Activated CD4-positive, alpha-beta memory T cell treated with anti-CD3 and anti-CD28 coated beads for 36 hours (primary cell): ENCODE measurements around the gene CCDC174. TPM values are rescaled to one million over a fixed set of nuclear protein-coding genes. Genes with fewer than 3 reads are reported as not detected.
A peak's percentile ranks its signal among the peaks of the same experiment; 100 is the strongest.
"Not testable (repeated sequence)": the region's sequence is repeated elsewhere in the genome, so short reads cannot be mapped to it uniquely, and the experiment has no call there.

ENCODE experiments used
- CTCF ChIA-PET: fragments of 350-600 bp; sonication (Branson Sonifier 250); formaldehyde crosslinking; loops from one replicate; lab custom pipeline; 2021; ENCODE audit warnings: antibody characterized with exemption, inconsistent platforms; lab: Charles Lee
- POLR2A ChIA-PET: fragments of 350-600 bp; sonication (Branson Sonifier 250); formaldehyde crosslinking; loops from one replicate; lab custom pipeline; 2021; ENCODE audit warnings: antibody characterized with exemption; lab: Charles Lee
- DNase-seq: peaks from one replicate; pipeline ENCODE4 v3.0.0-alpha.2; 2020
- H3K27ac Mint-ChIP-seq: one replicate; pipeline ENCODE4 v1.8.0; 2021; ENCODE audit warnings: mixed read lengths
- H3K27me3 Mint-ChIP-seq: one replicate; pipeline ENCODE4 v1.8.0; 2021; ENCODE audit warnings: mixed read lengths
- H3K36me3 Mint-ChIP-seq: one replicate; pipeline ENCODE4 v1.8.0; 2021; ENCODE audit warnings: mixed read lengths
- H3K4me1 Mint-ChIP-seq: one replicate; pipeline ENCODE4 v1.8.0; 2021; ENCODE audit warnings: low read depth, mixed read lengths
- H3K4me3 Mint-ChIP-seq: one replicate; pipeline ENCODE4 v1.8.0; 2021; ENCODE audit warnings: mild to moderate bottlenecking, mixed read lengths
- H3K9me3 Mint-ChIP-seq: one replicate; pipeline ENCODE4 v1.8.0; 2021; ENCODE audit warnings: mixed read lengths
- intact Hi-C: fragments of 100-400 bp; cut with micrococcal nuclease; formaldehyde crosslinking; loops from one replicate; pipeline ENCODE4 v1.15.1; 2023
- total RNA-seq, 2 experiments: library from RNA; stranded (reverse); gene quantifications; one replicate each; pipeline ENCODE4 v1.2.3, GENCODE V29; 2021

Gene CCDC174
- total RNA-seq, 2 experiments from 2014 or later, result 16.6 to 18.6 TPM

DNA sequence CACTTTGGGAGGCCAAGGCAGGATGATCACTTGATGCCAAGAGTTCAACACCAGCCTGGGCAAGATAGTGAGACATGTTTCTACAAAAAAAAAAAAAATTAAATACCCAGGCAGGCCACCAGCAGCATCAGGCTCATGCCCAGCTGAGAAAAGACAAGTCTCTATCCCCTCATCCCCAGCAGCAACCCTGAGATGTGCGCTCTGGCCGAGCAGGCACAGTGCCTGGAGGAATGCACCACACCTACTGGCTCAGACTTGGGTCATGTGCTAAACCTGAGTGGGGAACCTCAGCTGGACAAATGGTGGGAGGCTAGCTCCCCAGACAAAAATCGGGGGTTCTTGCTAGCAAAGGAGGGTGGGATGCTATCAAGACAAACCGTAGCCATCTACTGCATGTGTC lies 10.2 kb upstream of the CCDC174 start:
- H3K27me3 Mint-ChIP-seq, result peaks cover 24% of the 10 kb centered on the region
- CTCF ChIA-PET, result no interaction called here
- no peaks in the 10 kb centered on the region for H3K4me1 Mint-ChIP-seq
- DNase-seq, result no peak
- H3K27ac Mint-ChIP-seq, result no peak overlapping the region
- no peaks in the 10 kb centered on the region for H3K9me3 Mint-ChIP-seq
- no peak overlapping the region for H3K4me3 Mint-ChIP-seq
- POLR2A ChIA-PET, result interaction anchor here (0.8 kb wide), 1 partner anchor 10 kb away, joined by 3 read pairs; the partner anchor contains the start of gene CCDC174
- H3K36me3 Mint-ChIP-seq, result no peaks in the 10 kb centered on the region
- intact Hi-C loops, result no loop called here

DNA sequence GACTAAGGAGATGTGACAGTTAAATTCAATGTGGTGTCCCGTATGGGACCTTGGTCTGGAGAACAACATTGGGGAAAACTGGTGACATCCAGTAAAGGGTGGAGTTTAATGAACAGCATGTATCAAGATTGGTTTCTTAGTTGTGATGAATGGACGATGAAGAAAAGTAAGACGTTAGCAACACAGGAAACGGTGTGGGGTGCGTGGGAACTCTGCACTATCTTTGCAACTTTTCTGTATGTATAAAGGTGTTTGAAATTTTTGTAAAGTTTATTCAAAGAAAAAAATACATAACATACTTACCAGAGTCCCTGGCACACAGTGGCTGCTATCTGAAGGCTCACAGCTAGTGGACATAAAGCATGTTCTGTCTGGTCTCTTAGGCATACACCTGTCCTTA lies 6.1 kb upstream of the CCDC174 start:
- intact Hi-C loops, result no loop called here
- no peak overlapping the region for H3K4me3 Mint-ChIP-seq
- CTCF ChIA-PET, result no interaction called here
- H3K27me3 Mint-ChIP-seq, result peaks cover 1% of the 10 kb centered on the region
- POLR2A ChIA-PET, result no interaction called here
- H3K9me3 Mint-ChIP-seq, result no peaks in the 10 kb centered on the region
- no peak overlapping the region for H3K27ac Mint-ChIP-seq
- H3K4me1 Mint-ChIP-seq, result peaks cover 4% of the 10 kb centered on the region
- DNase-seq, result no peak
- no peaks in the 10 kb centered on the region for H3K36me3 Mint-ChIP-seq

DNA sequence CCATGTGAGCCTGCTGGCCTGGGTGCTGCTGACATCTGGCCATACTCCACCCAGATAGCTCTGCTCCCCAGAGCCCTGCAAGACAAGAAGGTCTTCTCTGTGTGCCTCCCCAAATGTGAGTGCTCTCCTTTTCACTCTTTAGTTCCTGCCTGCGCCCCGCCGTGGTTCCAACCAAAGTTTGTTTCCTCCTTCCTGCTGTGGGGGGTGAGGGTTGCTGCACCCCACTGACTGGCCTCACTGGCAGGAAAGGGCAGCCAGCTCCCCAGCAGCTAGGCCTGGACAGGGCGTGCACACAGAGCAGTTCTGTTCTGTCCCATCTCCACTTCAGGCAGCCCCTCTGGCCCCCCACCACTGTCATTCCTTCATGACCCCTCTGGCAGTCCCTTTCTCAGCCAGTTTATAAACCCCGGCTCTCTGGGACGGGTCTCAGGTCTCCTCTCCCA lies 5.4 kb upstream of the CCDC174 start:
- POLR2A ChIA-PET, result no interaction called here
- intact Hi-C loops, result no loop called here
- Mint-ChIP-seq H3K9me3 (no peaks in the 10 kb centered on the region), H3K36me3 (peaks cover under 1% of the 10 kb centered on the region), H3K4me1 (peaks cover 8% of the 10 kb centered on the region), H3K27ac (no peak overlapping the region), H3K4me3 (no peak overlapping the region), H3K27me3 (peaks cover under 1% of the 10 kb centered on the region)
- no peak for DNase-seq
- CTCF ChIA-PET, result no interaction called here

GRCh38 chr3:14646589-14647413 lies 4.8 kb upstream of the CCDC174 start:
- no peak overlapping the region for H3K27ac Mint-ChIP-seq
- POLR2A ChIA-PET, result no interaction called here
- CTCF ChIA-PET, result no interaction called here
- intact Hi-C loops, result no loop called here
- H3K27me3 Mint-ChIP-seq, result no peaks in the 10 kb centered on the region
- peaks cover 11% of the 10 kb centered on the region for H3K4me1 Mint-ChIP-seq
- H3K9me3 Mint-ChIP-seq, result no peaks in the 10 kb centered on the region
- no peak overlapping the region for H3K4me3 Mint-ChIP-seq
- DNase-seq, result no peak
- peaks cover 3% of the 10 kb centered on the region for H3K36me3 Mint-ChIP-seq

- Mint-ChIP-seq H3K4me3 (no peak overlapping the region), H3K9me3 (no peaks in the 10 kb centered on the region), H3K27me3 (no peaks in the 10 kb centered on the region), H3K4me1 (peaks cover 19% of the 10 kb centered on the region), H3K27ac (no peak overlapping the region), H3K36me3 (peaks cover 10% of the 10 kb centered on the region)
- ChIA-PET POLR2A (no interaction called here), CTCF (interaction anchor here (0.9 to 1.2 kb wide), 3 partner anchors 13 to 39 kb away, joined by 3 to 5 read pairs (median 4); no protein-coding TSS in a partner anchor)
- DNase-seq, result no peak
- intact Hi-C loops, result no loop called here
Measured at GRCh38 chr3:14647976-14648955, 3.3 kb upstream of the CCDC174 start.

DNA sequence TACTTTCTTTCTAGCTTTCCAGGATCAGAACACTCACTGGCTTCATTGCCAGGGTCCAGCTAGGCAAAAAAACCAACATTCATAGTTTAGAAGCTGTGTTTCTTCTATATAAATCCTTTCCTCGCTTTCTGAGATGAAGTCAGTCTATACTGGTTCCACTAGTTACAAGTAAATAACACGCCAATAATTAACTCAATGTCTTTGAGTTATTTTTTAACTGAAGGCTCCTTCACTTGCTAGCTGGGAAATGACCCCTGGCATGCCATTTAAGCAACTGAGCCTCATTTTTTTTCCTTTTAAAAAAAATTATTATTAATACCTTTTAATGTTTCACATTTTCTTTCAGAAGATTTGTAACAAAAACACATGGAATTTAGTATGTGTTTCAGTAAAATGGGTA lies 2.1 kb upstream of the CCDC174 start:
- Mint-ChIP-seq H3K4me1 (peaks cover 28% of the 10 kb centered on the region), H3K9me3 (no peaks in the 10 kb centered on the region), H3K27ac (no peak overlapping the region), H3K4me3 (no peak overlapping the region), H3K36me3 (peaks cover 12% of the 10 kb centered on the region), H3K27me3 (no peaks in the 10 kb centered on the region)
- intact Hi-C loops, result no loop called here
- POLR2A ChIA-PET, result interaction anchor here (1.2 kb wide), 1 partner anchor 13 kb away, joined by 3 read pairs; no protein-coding TSS in a partner anchor
- CTCF ChIA-PET, result interaction anchor here (0.9 to 1.1 kb wide), 2 partner anchors 17 to 37 kb away, joined by 3 to 5 read pairs; no protein-coding TSS in a partner anchor
- DNase-seq, result no peak

DNA sequence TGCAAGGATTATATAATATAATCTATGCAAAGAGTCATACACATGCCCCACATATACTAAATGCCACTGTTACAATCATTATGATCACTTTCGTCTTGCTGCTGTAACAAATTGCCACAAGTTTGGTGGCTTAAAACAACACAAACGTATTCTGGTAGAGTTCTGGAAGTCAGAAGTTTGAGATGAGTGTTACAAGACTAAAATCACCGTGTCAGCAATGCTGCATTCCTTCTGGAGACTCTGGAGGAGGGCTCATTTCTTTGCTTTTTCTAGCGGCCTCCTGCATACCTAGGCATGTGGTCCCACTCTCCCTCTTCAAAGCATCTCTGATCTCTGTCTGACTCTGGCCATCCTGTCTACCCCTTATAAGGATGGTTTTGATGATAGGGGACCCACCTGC lies 1.4 kb upstream of the CCDC174 start:
- Mint-ChIP-seq H3K9me3 (no peaks in the 10 kb centered on the region), H3K4me1 (peaks cover 28% of the 10 kb centered on the region), H3K27me3 (no peaks in the 10 kb centered on the region), H3K4me3 (peak overlapping the region; percentile 89), H3K27ac (peak overlapping the region; percentile 70), H3K36me3 (peaks cover 15% of the 10 kb centered on the region)
- CTCF ChIA-PET, result no interaction called here
- POLR2A ChIA-PET, result interaction anchor here (0.7 to 1.8 kb wide), 3 partner anchors 11 to 298 kb away, joined by 3 to 8 read pairs (median 3); no protein-coding TSS in a partner anchor
- DNase-seq, result no peak
- intact Hi-C loops, result loop anchor here (2.0 kb wide), 1 partner anchor 753 kb away; no protein-coding TSS in a partner anchor

DNA sequence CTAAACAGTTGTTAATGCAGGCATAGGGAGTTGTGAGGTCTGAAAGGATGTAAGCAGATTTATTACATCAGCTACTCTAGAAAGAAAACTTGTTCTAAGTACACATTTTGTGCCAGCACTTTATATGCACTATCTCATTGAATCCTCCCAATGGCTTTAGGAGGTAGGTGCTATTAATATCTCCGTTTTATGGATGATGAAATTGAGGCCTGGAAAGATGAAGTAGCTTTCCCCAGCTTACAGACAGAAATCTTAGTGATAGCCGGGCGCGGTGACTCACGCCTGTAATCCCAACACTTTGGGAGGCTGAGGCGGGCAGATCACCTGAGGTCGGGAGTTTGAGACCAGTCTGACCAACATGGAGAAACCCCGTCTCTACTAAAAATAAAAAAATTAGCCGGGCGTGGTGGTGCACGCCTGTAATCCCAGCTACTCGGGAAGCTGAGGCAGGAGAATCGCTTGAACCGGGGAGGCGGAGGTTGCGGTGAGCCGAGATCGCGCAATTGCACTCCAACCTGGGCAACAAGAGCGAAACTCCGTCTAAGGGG lies 872 bp downstream of the CCDC174 start:
- Mint-ChIP-seq H3K4me1 (peaks cover 42% of the 10 kb centered on the region), H3K36me3 (peaks cover 31% of the 10 kb centered on the region), H3K4me3 (peak overlapping the region; percentile 89), H3K27ac (peak overlapping the region; percentile 98)
- H3K9me3 Mint-ChIP-seq, H3K27me3 Mint-ChIP-seq, intact Hi-C loops, DNase-seq: not testable (repeated sequence)
- CTCF ChIA-PET, result interaction anchor here (0.5 to 1.6 kb wide), 6 partner anchors 20 to 449 kb away, joined by 3 to 6 read pairs (median 4); no protein-coding TSS in a partner anchor
- POLR2A ChIA-PET, result interaction anchor here (1.0 to 2.0 kb wide), 4 partner anchors 9 to 228 kb away, joined by 3 to 8 read pairs (median 6); no protein-coding TSS in a partner anchor

DNA sequence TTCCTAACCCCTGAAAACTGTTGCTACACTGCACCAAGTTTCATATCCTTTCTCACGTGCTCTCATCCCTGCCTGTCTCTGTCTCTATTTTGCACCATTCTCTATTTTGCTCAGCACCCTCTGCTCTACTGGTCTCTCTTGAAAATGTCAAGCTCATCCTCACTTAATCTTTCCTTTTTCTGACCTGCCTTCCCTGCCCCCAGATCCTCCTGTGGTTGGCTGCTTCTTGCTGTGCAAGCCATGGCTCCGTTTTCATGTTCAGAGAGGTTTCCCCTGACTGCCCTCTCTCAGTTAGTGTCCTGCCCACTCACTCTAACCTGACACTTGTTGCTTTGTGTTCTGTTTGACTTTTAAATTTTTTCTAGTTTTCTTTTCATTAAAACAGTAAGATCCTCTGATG lies 6.0 kb downstream of the CCDC174 start:
- CTCF ChIA-PET, result interaction anchor here (1.1 kb wide), 1 partner anchor 22 kb away, joined by 3 read pairs; no protein-coding TSS in a partner anchor

DNA sequence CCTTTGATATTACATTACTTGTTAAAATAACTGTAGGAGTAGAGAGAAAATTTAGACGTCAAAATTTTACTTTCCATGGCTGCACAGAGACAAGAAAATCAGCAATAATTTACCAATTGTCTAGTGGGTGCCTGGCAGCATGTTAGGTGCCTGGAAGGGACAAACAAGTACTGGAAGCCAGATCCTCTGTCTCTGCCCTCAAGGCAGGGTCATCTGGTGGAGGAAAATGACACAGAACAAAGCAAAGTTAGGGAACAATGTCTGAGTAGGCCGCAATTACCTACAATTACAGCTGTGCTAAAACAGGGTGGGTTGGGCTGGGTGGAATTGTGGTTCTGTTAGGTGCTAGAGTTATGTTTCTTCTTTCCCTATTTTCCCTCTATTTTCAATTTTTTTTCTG lies 7.4 kb downstream of the CCDC174 start:
- Mint-ChIP-seq H3K27me3 (no peaks in the 10 kb centered on the region), H3K27ac (no peak overlapping the region), H3K36me3 (peaks cover 57% of the 10 kb centered on the region), H3K4me3 (no peak overlapping the region), H3K4me1 (peaks cover 25% of the 10 kb centered on the region), H3K9me3 (no peaks in the 10 kb centered on the region)
- POLR2A ChIA-PET, result no interaction called here
- intact Hi-C loops, result no loop called here
- CTCF ChIA-PET, result no interaction called here
- no peak for DNase-seq

More for the DNA sequence above, 6.0 kb downstream of the CCDC174 start:
- POLR2A ChIA-PET, result no interaction called here
- Mint-ChIP-seq H3K4me1 (peaks cover 37% of the 10 kb centered on the region), H3K27me3 (no peaks in the 10 kb centered on the region), H3K36me3 (peaks cover 53% of the 10 kb centered on the region), H3K4me3 (no peak overlapping the region), H3K27ac (peak overlapping the region; percentile 1), H3K9me3 (no peaks in the 10 kb centered on the region)
- no peak for DNase-seq
- intact Hi-C loops, result no loop called here

DNA sequence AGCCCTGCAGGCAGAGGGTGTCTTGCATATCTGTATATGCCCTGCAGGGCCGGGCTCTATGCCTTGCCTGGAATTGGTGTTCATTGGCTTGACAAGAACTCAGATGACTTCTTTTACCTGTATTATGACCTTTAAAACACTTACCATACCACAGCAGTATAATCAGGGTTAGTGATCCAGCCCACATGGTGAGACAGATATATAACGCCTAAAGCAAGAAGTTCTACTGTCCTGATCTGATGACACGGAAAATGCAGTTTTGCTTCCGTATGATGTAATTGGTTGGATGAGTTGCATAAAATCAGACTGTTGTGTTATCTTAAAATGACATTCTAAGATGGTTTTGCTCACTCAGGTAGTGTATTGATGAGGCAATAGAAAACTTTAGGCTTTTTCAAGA lies 9.4 kb downstream of the CCDC174 start:
- intact Hi-C loops, result no loop called here
- peaks cover 62% of the 10 kb centered on the region for H3K36me3 Mint-ChIP-seq
- DNase-seq, result no peak
- H3K9me3 Mint-ChIP-seq, result no peaks in the 10 kb centered on the region
- no peaks in the 10 kb centered on the region for H3K27me3 Mint-ChIP-seq
- peaks cover 20% of the 10 kb centered on the region for H3K4me1 Mint-ChIP-seq
- H3K4me3 Mint-ChIP-seq, result no peak overlapping the region
- ChIA-PET POLR2A (interaction anchor here (1.1 to 1.5 kb wide), 2 partner anchors 9 to 11 kb away, joined by 3 to 8 read pairs; partner anchors contain the start of gene CCDC174), CTCF (interaction anchor here (0.6 to 0.9 kb wide), 2 partner anchors 10 to 25 kb away, joined by 3 read pairs; partner anchors contain the start of gene CCDC174)
- H3K27ac Mint-ChIP-seq, result peak overlapping the region; percentile 71
